GM19240 (cell line): ENCODE measurements around the gene HHAT.

ENCODE experiments used
- DNase-seq: peaks from one replicate; pipeline ENCODE4 v3.0.0; 2011; ENCODE audit warnings: low spot score; ENCODE audit not compliant: insufficient read length

Gene HHAT

GRCh38 chr1:210540288-210540687, 211.6 kb downstream of the HHAT start:
- DNase-seq: no peak

GRCh38 chr1:210541680-210542358, 213.1 kb downstream of the HHAT start:
- DNase-seq: no peak

- no peak for DNase-seq
Measured at GRCh38 chr1:210551899-210552298, 223.2 kb downstream of the HHAT start.

- DNase-seq: no peak
Measured at GRCh38 chr1:210553711-210554110, 225.0 kb downstream of the HHAT start.

GRCh38 chr1:210554382-210554781, 225.7 kb downstream of the HHAT start:
- no peak for DNase-seq

GRCh38 chr1:210556475-210556874, 227.8 kb downstream of the HHAT start:
- DNase-seq: no peak

GRCh38 chr1:210557426-210558077, 228.8 kb downstream of the HHAT start:
- DNase-seq: no peak

GRCh38 chr1:210558302-210558701, 229.6 kb downstream of the HHAT start:
- no peak for DNase-seq

- DNase-seq: no peak
Measured at GRCh38 chr1:210565306-210565705, 236.6 kb downstream of the HHAT start.

GRCh38 chr1:210568631-210569030, 239.9 kb downstream of the HHAT start:
- DNase-seq: no peak

GRCh38 chr1:210570116-210570515, 241.4 kb downstream of the HHAT start:
- no peak for DNase-seq

- no peak for DNase-seq
Measured at GRCh38 chr1:210571356-210572284, 242.9 kb downstream of the HHAT start.

- no peak for DNase-seq
Measured at GRCh38 chr1:210573141-210573540, 244.4 kb downstream of the HHAT start.

GRCh38 chr1:210582205-210582970, 253.7 kb downstream of the HHAT start:
- DNase-seq: no peak

GRCh38 chr1:210584439-210585113, 255.9 kb downstream of the HHAT start:
- DNase-seq: peak; percentile 52

GRCh38 chr1:210586771-210587170, 258.1 kb downstream of the HHAT start:
- no peak for DNase-seq

- DNase-seq: no peak
Measured at GRCh38 chr1:210587566-210587965, 258.9 kb downstream of the HHAT start.

GRCh38 chr1:210588357-210588756, 259.7 kb downstream of the HHAT start:
- no peak for DNase-seq

GRCh38 chr1:210588946-210589345, 260.2 kb downstream of the HHAT start:
- DNase-seq: no peak

- DNase-seq: no peak
Measured at GRCh38 chr1:210591214-210591613, 262.5 kb downstream of the HHAT start.

- DNase-seq: no peak
Measured at GRCh38 chr1:210594605-210595004, 265.9 kb downstream of the HHAT start.
